ENCODE results near the gene TMEM196. TPM values are rescaled to one million over a fixed set of nuclear protein-coding genes. Genes with fewer than 3 reads are reported as not detected.

The TMEM196 gene
- total and polyA plus RNA-seq, 9 of the 15 experiments (the other 6 are each of a cell fraction or from before 2014, with no cell fraction given) = not detected

DNA sequence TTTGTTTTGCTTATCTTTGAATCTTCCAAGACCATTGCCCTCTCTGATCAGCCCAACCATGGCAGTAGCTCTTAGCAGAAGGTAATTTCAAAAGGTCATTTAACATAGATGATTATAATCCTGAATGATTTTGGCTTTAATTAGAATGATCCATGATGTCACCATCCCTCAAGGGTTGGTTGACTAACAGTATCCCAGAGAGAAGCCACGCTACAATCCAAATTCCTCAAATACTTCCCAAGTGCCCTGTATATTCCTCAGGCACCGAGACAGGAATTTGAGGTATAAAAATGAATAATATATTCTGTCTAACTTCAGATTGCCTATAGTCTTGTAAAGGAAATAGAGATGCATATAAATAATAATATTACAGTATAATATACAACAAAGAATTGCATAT is 42.1 kb upstream of the TMEM196 start:
- Histone ChIP-seq H3K36me3 (ENCODE audit: control insufficient read depth, insufficient read depth, low read length) (no peaks in the 10 kb centered on the region), H3K27ac (ENCODE audit: extremely low read depth, low read depth, low read length) (no peak overlapping the region), H3K4me2 (ENCODE audit: insufficient read depth, low read length) (no peak overlapping the region), H4K20me1 (replicated peaks; ENCODE audit: control insufficient read depth, insufficient read depth, low read length) (no peaks in the 10 kb centered on the region), H3K9me1 (ENCODE audit: control insufficient read depth, insufficient read depth, low read length) (no peaks in the 10 kb centered on the region), H3K27me3 (ENCODE audit: control insufficient read depth in 2 of 2, insufficient read depth in 2 of 2, low read length in 2 of 2) (no peaks in the 10 kb centered on the region), H3K4me1 (replicated peaks in 1 of 2; ENCODE audit: control insufficient read depth in 2 of 2, insufficient read depth in 2 of 2, low read length in 2 of 2) (no peaks in the 10 kb centered on the region), H3K79me2 (ENCODE audit: control insufficient read depth, insufficient read depth, low read length) (no peaks in the 10 kb centered on the region), H3K9ac (ENCODE audit: insufficient read depth in 1 of 2, low read depth in 2 of 2, low read length in 2 of 2) (no peak overlapping the region), H3K4me3 (no peak overlapping the region), H2AFZ (ENCODE audit: low read depth, low read length) (no peak overlapping the region), H3K9me3 (replicated peaks; ENCODE audit: control insufficient read depth, insufficient read depth, low read depth, low read length) (no peaks in the 10 kb centered on the region)
- ChIA-PET POLR2A (no interaction called here), CTCF (ENCODE audit: low intra/inter-chr PET ratio) (no interaction called here)
- no TSS peak for BruUV-seq (replicated peaks)
- WGBS (ENCODE audit: insufficient coverage, low coverage, missing lambda C conversion rate) = 0% methylated on average over 2 of the region's 2 CpGs
- intact Hi-C loops (cut with micrococcal nuclease) = no loop called here
- in situ Hi-C loops (cut with MboI) = no loop called here
- DNase-seq (ENCODE audit: extremely low read depth in 1 of 4, low spot score in 3 of 4) = no peak
- no peak for FAIRE-seq
- TF ChIP-seq CREBBP (IDR thresholded peaks at IDR 0.05; ENCODE audit: low read depth, low read length) (no peak), ZNF551 (CRISPR knock-in tag; IDR thresholded peaks at IDR 0.05) (no peak), ZNF766 (CRISPR knock-in tag; conservative IDR thresholded peaks at IDR 0.05) (no peak), GATAD2B (IDR thresholded peaks at IDR 0.05; ENCODE audit: borderline replicate concordance) (no peak), NONO (IDR thresholded peaks at IDR 0.05; ENCODE audit: low read depth in 2 of 2, low read length in 1 of 2) (no peak), ZC3H11A (IDR thresholded peaks at IDR 0.05; ENCODE audit: low read depth, low read length) (no peak), XRCC4 (IDR thresholded peaks at IDR 0.05; ENCODE audit: extremely low read depth, insufficient read depth, insufficient read length) (no peak), ZKSCAN3 (CRISPR knock-in tag; IDR thresholded peaks at IDR 0.05) (no peak), SMARCC2 (IDR thresholded peaks at IDR 0.05; ENCODE audit: low read depth) (no peak), FOXM1 (IDR thresholded peaks at IDR 0.05; ENCODE audit: low read depth) (no peak), FOXM1 (CRISPR knock-in tag; IDR thresholded peaks at IDR 0.05; ENCODE audit: low read depth) (no peak)
- TF ChIP-seq, protein P1, sequence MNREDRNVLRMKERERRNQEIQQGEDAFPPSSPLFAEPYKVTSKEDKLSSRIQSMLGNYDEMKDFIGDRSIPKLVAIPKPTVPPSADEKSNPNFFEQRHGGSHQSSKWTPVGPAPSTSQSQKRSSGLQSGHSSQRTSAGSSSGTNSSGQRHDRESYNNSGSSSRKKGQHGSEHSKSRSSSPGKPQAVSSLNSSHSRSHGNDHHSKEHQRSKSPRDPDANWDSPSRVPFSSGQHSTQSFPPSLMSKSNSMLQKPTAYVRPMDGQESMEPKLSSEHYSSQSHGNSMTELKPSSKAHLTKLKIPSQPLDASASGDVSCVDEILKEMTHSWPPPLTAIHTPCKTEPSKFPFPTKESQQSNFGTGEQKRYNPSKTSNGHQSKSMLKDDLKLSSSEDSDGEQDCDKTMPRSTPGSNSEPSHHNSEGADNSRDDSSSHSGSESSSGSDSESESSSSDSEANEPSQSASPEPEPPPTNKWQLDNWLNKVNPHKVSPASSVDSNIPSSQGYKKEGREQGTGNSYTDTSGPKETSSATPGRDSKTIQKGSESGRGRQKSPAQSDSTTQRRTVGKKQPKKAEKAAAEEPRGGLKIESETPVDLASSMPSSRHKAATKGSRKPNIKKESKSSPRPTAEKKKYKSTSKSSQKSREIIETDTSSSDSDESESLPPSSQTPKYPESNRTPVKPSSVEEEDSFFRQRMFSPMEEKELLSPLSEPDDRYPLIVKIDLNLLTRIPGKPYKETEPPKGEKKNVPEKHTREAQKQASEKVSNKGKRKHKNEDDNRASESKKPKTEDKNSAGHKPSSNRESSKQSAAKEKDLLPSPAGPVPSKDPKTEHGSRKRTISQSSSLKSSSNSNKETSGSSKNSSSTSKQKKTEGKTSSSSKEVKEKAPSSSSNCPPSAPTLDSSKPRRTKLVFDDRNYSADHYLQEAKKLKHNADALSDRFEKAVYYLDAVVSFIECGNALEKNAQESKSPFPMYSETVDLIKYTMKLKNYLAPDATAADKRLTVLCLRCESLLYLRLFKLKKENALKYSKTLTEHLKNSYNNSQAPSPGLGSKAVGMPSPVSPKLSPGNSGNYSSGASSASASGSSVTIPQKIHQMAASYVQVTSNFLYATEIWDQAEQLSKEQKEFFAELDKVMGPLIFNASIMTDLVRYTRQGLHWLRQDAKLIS (CRISPR knock-in tag; IDR thresholded peaks at IDR 0.05) = no peak
- TF ChIP-seq, protein P2, sequence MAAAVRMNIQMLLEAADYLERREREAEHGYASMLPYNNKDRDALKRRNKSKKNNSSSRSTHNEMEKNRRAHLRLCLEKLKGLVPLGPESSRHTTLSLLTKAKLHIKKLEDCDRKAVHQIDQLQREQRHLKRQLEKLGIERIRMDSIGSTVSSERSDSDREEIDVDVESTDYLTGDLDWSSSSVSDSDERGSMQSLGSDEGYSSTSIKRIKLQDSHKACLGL (CRISPR knock-in tag; IDR thresholded peaks at IDR 0.05; ENCODE audit: borderline replicate concordance, poor library complexity, severe bottlenecking) = no peak
- ATAC-seq = no peak

Data from K562 (cell line).